H1 (cell line): ENCODE results near the gene AANAT. TPM values are rescaled to one million over a fixed set of nuclear protein-coding genes. Genes with fewer than 3 reads are reported as not detected.
A peak's percentile ranks its signal among the peaks of the same experiment; 100 is the strongest.

Experiments
- CTBP2 ChIP-seq: IDR thresholded peaks from 2 replicates; pipeline ENCODE4 v1.7.0; 2011; ENCODE audit warnings: borderline replicate concordance, mild to moderate bottlenecking, moderate library complexity, mixed read lengths, low read length; ENCODE audit not compliant: insufficient read depth, insufficient read length
- EZH2 ChIP-seq: fragments of 200-600 bp; sonication (generic); IDR thresholded peaks from 2 replicates; pipeline ENCODE4 v1.7.1; 2012; ENCODE audit warnings: low read depth, mild to moderate bottlenecking, moderate library complexity, low read length, inconsistent platforms; ENCODE audit not compliant: severe bottlenecking
- FOSL1 ChIP-seq: IDR thresholded peaks from 2 replicates; pipeline ENCODE4 v1.6.1; 2011; ENCODE audit warnings: mild to moderate bottlenecking, low read depth, low read length, moderate library complexity; ENCODE audit not compliant: insufficient read depth
- GTF2F1 ChIP-seq: IDR thresholded peaks from 2 replicates; pipeline ENCODE4 v1.6.1; 2012; ENCODE audit warnings: low read depth, low read length, improper control_type of control experiment, borderline replicate concordance
- HDAC2 ChIP-seq, 2 experiments: fragments of 300-600 bp in 1 of 2; sonication (generic) in 1 of 2; IDR thresholded peaks; 2 replicates each; pipeline ENCODE4 v1.6.1; 2011 to 2012; ENCODE audit warnings: low read depth in 2 of 2, low read length in 2 of 2, mild to moderate bottlenecking in 2 of 2, moderate library complexity in 2 of 2, borderline replicate concordance in 1 of 2, inconsistent platforms in 1 of 2
- KDM1A ChIP-seq: fragments of 200-600, 300-600 bp; sonication (generic); IDR thresholded peaks from 2 replicates; pipeline ENCODE4 v1.7.1; 2016; ENCODE audit warnings: mild to moderate bottlenecking, low read length, borderline replicate concordance
- KDM5A ChIP-seq: fragments of 200-600 bp; IDR thresholded peaks from 2 replicates; pipeline ENCODE4 v1.7.1; 2012; ENCODE audit warnings: mild to moderate bottlenecking, low read length, inconsistent platforms, mixed read lengths
- MAX ChIP-seq: IDR thresholded peaks from 2 replicates; pipeline ENCODE4 v1.6.1; 2012; ENCODE audit warnings: inconsistent platforms
- PHF8 ChIP-seq: fragments of 200-600 bp; sonication (generic); conservative IDR thresholded peaks from 2 replicates; pipeline ENCODE4 v1.7.1; 2012; ENCODE audit warnings: low read depth, mild to moderate bottlenecking, inconsistent platforms, low read length, moderate library complexity
- POLR2A ChIP-seq, 2 experiments: IDR thresholded peaks; 1 replicate in 1 of 2; 2 replicates in 1 of 2; pipeline ENCODE4 v1.6.1; 2011; ENCODE audit warnings: low read depth in 2 of 2, low read length in 2 of 2, mild to moderate bottlenecking in 2 of 2; ENCODE audit errors: control extremely low read depth in 1 of 2
- POLR2AphosphoS5 ChIP-seq: IDR thresholded peaks from 2 replicates; pipeline ENCODE4 v1.6.1; 2011; ENCODE audit warnings: low read depth, low read length
- RBBP5 ChIP-seq: IDR thresholded peaks from 2 replicates; pipeline ENCODE4 v1.7.1; 2012; ENCODE audit warnings: low read depth, mild to moderate bottlenecking, inconsistent platforms, low read length, moderate library complexity, borderline replicate concordance
- SUZ12 ChIP-seq: fragments of 200-600 bp; sonication (generic); IDR thresholded peaks from 2 replicates; pipeline ENCODE4 v1.6.1; 2012; ENCODE audit warnings: mild to moderate bottlenecking, inconsistent platforms, low read length, moderate library complexity, mixed read lengths
- TBP ChIP-seq: IDR thresholded peaks from 2 replicates; pipeline ENCODE4 v1.6.1; 2011; ENCODE audit warnings: low read depth, low read length, improper control_type of control experiment
- TEAD4 ChIP-seq: IDR thresholded peaks from 2 replicates; pipeline ENCODE4 v1.6.1; 2012; ENCODE audit warnings: low read depth, low read length, inconsistent platforms, mixed read lengths
- YY1 ChIP-seq: IDR thresholded peaks from 2 replicates; pipeline ENCODE4 v1.6.1; 2011; ENCODE audit warnings: low read depth, mild to moderate bottlenecking, low read length
- polyA plus RNA-seq, 7 experiments: library from polyadenylated mRNA; depleted of rRNA in 3 of 7; stranded (reverse) in 5 of 7; unstranded in 2 of 7; fragments of >200 nt in 5 of 7; fragments of 200-250 nt in 2 of 7; gene quantifications; 1 replicate in 5 of 7; 2 replicates in 1 of 7; 4 replicates in 1 of 7; pipeline versions ENCODE4 v1.2.1 to v1.2.3, GENCODE V29; 2011 to 2013; ENCODE audit warnings: missing spikeins in 2 of 7, mixed read lengths in 2 of 7
- total RNA-seq: library from RNA; stranded (reverse); fragmentation: NEBNext Ultra II Directional; extraction: Animal tissue kit (Norgen Biotek cat#: 25700); gene quantifications from 2 replicates; pipeline ENCODE4 v1.2.1, GENCODE V29; 2021
- TF ChIP-seq, protein P1 (sequence below), 3 experiments: IDR thresholded peaks; 1 replicate in 2 of 3; 2 replicates in 1 of 3; pipeline versions ENCODE4 v1.5.1 to v1.6.1; 2011; ENCODE audit warnings: low read length in 3 of 3, mild to moderate bottlenecking in 3 of 3, inconsistent platforms in 2 of 3, low read depth in 1 of 3, moderate library complexity in 1 of 3; ENCODE audit not compliant: insufficient read depth in 1 of 3; ENCODE audit errors: control extremely low read depth in 1 of 3

Gene AANAT
- total and polyA plus RNA-seq, 2 of the 8 experiments (the other 6 are each of a cell fraction or from before 2014, with no cell fraction given): 0.53 TPM; not detected in 1

GRCh38 chr17:76452660-76453430, 14.6 kb upstream of the AANAT start, which contains the start of gene UBE2O (continued):
- TF ChIP-seq RBBP5: peak; percentile 60; the same call in 1 of the 2 replicates
- TF ChIP-seq FOSL1: no peak
- peak; percentile 59; the same call in 1 of the 2 replicates for TF ChIP-seq PHF8
- no peak for TF ChIP-seq TBP
- TF ChIP-seq POLR2AphosphoS5: no peak
- no peak for TF ChIP-seq EZH2
- no peak for TF ChIP-seq GTF2F1
- TF ChIP-seq HDAC2 (IDR thresholded peaks at IDR 0.05; ENCODE audit: borderline replicate concordance in 1 of 2, low read depth in 2 of 2, low read length in 2 of 2): 0 out of 4 replicates have a peak, but pooled peaks of 1 of the 2 experiments have one; percentile 15
- TF ChIP-seq YY1: peak; percentile 75; the same call in 1 of the 2 replicates
- TF ChIP-seq, protein P1, sequence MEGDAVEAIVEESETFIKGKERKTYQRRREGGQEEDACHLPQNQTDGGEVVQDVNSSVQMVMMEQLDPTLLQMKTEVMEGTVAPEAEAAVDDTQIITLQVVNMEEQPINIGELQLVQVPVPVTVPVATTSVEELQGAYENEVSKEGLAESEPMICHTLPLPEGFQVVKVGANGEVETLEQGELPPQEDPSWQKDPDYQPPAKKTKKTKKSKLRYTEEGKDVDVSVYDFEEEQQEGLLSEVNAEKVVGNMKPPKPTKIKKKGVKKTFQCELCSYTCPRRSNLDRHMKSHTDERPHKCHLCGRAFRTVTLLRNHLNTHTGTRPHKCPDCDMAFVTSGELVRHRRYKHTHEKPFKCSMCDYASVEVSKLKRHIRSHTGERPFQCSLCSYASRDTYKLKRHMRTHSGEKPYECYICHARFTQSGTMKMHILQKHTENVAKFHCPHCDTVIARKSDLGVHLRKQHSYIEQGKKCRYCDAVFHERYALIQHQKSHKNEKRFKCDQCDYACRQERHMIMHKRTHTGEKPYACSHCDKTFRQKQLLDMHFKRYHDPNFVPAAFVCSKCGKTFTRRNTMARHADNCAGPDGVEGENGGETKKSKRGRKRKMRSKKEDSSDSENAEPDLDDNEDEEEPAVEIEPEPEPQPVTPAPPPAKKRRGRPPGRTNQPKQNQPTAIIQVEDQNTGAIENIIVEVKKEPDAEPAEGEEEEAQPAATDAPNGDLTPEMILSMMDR (IDR thresholded peaks at IDR 0.05; ENCODE audit: control extremely low read depth in 1 of 3, insufficient read depth in 1 of 3, low read depth in 1 of 3, low read length in 3 of 3): peak; percentile 24 to 58 (median 52); a peak in 3 of 4 replicates
- TF ChIP-seq POLR2A (IDR thresholded peaks at IDR 0.05; ENCODE audit: control extremely low read depth in 1 of 2, low read depth in 2 of 2, low read length in 2 of 2): 0 out of 3 replicates have a peak, but pooled peaks of 1 of the 2 experiments have one; percentile 21
- TF ChIP-seq SUZ12: no peak
- peak; percentile 30; the same call in 1 of the 2 replicates for TF ChIP-seq MAX
- TF ChIP-seq CTBP2: no peak
- TF ChIP-seq TEAD4: peak; percentile 33; the same call in 1 of the 2 replicates
- TF ChIP-seq KDM1A: 0 out of 2 replicates have a peak, but pooled peaks have one; percentile 33
- TF ChIP-seq KDM5A: no peak
